ENCODE measurements around the gene PRX.
"Not testable (repeated sequence)": the region's sequence is repeated elsewhere in the genome, so short reads cannot be mapped to it uniquely, and the experiment has no call there.

DNA sequence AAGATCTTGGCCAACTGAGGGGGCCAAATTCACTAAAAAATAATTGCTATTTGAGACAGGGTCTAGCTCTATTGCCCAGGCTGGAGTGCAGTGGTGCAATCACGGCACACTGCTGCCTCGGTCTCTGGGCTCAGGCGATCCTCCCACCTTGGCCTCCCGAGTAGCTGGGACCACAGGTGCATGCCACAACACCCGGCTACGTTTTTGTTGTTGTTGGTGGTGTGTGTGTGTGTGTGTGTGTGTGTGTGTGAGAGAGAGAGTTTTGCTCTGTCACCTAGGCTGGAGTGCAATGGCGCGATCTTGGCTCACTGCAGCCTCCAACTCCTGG lies 4.6 kb downstream of the PRX start:
- not testable (repeated sequence) for TF ChIP-seq KAT8 (IDR thresholded peaks at IDR 0.05; ENCODE audit: low read depth); BRF1 (IDR thresholded peaks at IDR 0.05; ENCODE audit: borderline replicate concordance, extremely low read depth, insufficient read length); DACH1 (IDR thresholded peaks at IDR 0.05; ENCODE audit: partially characterized antibody); ZNF561 (CRISPR knock-in tag; conservative IDR thresholded peaks at IDR 0.05); CREM (IDR thresholded peaks at IDR 0.05; ENCODE audit: low read depth); HDAC2 (IDR thresholded peaks at IDR 0.05); SRSF1 (IDR thresholded peaks at IDR 0.05; ENCODE audit: low read depth, low read length)
- TF ChIP-seq, protein P1, sequence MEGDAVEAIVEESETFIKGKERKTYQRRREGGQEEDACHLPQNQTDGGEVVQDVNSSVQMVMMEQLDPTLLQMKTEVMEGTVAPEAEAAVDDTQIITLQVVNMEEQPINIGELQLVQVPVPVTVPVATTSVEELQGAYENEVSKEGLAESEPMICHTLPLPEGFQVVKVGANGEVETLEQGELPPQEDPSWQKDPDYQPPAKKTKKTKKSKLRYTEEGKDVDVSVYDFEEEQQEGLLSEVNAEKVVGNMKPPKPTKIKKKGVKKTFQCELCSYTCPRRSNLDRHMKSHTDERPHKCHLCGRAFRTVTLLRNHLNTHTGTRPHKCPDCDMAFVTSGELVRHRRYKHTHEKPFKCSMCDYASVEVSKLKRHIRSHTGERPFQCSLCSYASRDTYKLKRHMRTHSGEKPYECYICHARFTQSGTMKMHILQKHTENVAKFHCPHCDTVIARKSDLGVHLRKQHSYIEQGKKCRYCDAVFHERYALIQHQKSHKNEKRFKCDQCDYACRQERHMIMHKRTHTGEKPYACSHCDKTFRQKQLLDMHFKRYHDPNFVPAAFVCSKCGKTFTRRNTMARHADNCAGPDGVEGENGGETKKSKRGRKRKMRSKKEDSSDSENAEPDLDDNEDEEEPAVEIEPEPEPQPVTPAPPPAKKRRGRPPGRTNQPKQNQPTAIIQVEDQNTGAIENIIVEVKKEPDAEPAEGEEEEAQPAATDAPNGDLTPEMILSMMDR (IDR thresholded peaks at IDR 0.05 in 2 of 3, conservative IDR thresholded peaks at IDR 0.05 in 1 of 3; ENCODE audit: insufficient read depth in 2 of 3, low read depth in 1 of 3, low read length in 3 of 3) = not testable (repeated sequence)
- TF ChIP-seq, protein P2, sequence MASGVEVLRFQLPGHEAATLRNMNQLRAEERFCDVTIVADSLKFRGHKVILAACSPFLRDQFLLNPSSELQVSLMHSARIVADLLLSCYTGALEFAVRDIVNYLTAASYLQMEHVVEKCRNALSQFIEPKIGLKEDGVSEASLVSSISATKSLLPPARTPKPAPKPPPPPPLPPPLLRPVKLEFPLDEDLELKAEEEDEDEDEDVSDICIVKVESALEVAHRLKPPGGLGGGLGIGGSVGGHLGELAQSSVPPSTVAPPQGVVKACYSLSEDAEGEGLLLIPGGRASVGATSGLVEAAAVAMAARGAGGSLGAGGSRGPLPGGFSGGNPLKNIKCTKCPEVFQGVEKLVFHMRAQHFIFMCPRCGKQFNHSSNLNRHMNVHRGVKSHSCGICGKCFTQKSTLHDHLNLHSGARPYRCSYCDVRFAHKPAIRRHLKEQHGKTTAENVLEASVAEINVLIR (CRISPR knock-in tag; IDR thresholded peaks at IDR 0.05) = not testable (repeated sequence)
